H4 (cell line): ENCODE results near the gene ALOX12. TPM values are rescaled to one million over a fixed set of nuclear protein-coding genes. Genes with fewer than 3 reads are reported as not detected.

Experiments used
- DNase-seq: peaks from one replicate; pipeline ENCODE4 v3.0.0-alpha.2; 2015; ENCODE audit warnings: low spot score
- total RNA-seq: library from RNA; depleted of rRNA; stranded (reverse); fragments of >200 nt; shearing (Covaris generic); gene quantifications from 2 replicates; pipeline ENCODE4 v1.2.3, GENCODE V29; 2014

Gene ALOX12
- total RNA-seq, 1 experiment from 2014 or later = not detected

- DNase-seq = no peak
Measured at GRCh38 chr17:7001318-7001961, 5.6 kb downstream of the ALOX12 start.

GRCh38 chr17:7002288-7003047, 6.6 kb downstream of the ALOX12 start:
- DNase-seq = no peak

DNA sequence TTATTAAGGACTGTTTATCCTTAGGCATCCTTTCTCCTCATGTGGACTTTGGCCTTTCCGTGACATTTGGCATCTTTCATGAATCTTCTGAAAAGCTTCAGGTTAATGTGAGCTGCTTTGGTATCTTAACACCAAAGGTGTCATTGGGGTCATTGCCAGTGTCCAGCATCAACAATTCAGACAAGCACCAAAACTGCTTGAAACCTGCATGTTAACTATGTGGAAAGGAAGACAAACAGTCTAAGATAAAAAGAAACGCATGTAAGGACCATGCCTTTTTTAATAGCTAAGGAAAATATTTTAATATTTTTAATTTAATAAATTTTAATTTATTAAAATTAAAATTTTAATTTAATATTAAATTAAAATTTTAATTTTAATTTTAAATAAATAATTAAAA, 7.9 kb downstream of the ALOX12 start:
- DNase-seq = no peak

DNA sequence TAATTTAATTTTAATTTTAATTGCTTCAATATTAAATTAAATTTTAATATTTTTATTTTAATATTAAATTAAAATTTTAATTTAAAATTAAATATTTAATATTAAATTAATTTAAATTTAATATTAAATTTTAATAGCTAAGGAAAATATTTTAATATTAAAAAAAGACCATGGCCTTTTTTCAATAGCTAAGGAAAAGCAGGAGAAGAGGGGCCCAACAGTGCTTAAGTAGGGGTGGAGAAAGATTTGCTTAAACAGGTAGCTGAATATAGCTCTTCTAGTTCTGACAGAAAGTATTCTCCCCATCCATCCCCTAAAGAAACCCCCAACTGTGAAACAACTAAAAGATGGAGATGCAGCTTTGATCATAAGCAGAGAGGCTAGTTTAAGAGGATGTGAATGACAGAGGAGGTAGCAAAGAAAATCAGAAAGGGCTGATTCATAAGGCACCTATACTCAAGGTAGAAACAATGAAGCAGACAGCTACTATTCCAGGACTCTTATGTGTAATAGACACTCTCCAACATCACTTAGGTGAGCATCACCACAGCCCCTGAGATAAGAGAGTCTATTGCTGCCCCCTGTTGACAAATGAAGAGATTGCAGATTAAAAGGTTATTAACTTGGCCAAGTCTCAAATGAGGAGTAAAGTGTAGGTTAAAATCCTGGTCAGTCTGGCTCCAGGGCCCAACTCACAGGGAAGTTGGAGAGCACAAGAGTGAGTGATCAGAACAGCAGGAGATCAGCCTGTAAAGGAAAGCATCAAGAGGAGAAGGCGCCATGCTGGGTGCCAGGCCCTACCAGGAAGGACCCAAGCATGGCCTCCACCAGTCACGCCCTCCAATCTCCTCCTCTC, 8.8 kb downstream of the ALOX12 start:
- peak; percentile 48 for DNase-seq

DNA sequence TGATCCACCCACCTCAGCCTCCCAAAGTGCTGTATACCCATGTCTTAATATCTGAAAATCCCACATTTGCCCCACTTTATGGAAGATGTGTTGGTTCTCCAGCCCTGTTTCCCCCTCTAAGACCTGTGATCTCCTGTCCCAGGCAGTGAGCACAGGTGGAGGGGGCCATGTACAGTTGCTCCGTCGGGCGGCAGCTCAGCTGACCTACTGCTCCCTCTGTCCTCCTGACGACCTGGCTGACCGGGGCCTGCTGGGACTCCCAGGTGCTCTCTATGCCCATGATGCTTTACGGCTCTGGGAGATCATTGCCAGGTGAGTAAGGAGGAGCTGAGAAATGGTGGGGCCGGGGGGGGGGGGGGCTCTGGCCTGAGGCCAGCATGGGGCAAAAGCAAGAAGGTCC, 9.9 kb downstream of the ALOX12 start:
- DNase-seq = no peak

DNA sequence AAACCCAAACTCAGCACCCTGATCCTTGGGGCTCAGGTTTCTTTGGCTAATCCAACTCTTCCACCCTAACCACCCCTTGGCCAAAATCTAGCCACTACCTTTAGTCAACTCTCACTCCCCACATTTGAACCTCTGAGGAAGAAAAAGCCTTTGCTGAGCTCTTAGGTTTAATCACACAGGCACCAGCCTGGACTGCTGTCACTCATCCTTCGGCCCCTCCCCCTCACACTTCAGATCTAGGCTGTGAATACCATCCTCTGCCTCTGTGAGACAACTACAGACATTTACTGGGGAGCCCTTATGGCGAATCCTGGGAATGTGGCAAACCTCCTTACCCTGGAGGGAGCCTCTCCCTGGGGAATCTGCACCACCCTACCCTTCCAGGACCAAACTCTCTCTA, 11.3 kb downstream of the ALOX12 start:
- DNase-seq = no peak

DNA sequence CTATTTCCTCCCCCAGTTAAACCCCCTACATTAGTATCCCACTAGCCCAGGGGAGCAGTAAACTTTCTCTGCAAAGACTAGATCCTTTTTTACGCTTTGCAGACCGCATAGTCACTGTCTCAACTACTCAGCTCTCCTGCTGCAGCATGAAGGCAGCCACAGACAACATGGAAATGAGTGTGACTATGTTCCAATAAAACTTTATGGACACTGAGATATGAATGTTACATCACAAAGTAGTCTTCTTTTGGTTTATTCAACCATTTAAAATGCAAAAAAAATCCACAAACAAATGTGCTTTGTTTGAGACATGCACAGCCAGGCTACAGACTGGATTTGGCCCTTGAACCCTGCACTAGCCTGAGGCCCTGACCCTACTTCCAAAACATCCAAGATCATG, 14.7 kb downstream of the ALOX12 start:
- DNase-seq = no peak

GRCh38 chr17:7011415-7011814, 15.6 kb downstream of the ALOX12 start:
- no peak for DNase-seq

- DNase-seq = no peak
Measured at GRCh38 chr17:7011942-7012254, 16.0 kb downstream of the ALOX12 start.

DNA sequence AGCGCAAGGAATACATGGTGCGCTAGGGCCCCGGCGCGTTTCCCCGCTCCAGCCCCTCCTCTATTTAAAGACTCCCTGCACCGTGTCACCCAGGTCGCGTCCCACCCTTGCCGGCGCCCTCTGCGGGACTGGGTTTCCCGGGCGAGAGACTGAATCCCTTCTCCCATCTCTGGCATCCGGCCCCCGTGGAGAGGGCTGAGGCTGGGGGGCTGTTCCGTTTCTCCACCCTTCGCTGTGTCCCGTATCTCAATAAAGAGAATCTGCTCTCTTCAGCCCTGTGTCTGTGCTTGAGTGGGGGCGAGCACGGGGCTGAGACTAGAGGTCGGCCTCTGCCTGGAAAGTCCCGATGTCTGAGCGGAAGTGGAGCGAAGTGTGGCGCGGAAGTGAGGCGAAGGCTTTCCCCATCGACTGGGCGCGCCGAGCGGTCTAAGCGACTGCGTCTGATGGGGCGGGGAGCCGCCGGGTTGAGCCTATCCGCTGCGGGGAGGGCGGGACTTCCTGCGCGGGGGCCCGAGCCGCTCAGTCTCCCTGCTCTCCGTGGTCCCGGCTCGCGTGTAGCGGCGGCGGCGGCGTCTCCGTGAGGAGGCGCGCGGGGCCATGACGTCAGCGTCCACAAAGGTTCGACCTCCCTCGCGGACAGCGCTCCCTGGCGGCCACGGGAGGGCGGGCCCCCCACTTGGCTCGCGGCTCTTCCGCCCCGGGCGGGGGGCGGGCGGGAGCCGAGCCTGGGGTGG, 18.6 kb downstream of the ALOX12 start:
- DNase-seq = peak; percentile 92

DNA sequence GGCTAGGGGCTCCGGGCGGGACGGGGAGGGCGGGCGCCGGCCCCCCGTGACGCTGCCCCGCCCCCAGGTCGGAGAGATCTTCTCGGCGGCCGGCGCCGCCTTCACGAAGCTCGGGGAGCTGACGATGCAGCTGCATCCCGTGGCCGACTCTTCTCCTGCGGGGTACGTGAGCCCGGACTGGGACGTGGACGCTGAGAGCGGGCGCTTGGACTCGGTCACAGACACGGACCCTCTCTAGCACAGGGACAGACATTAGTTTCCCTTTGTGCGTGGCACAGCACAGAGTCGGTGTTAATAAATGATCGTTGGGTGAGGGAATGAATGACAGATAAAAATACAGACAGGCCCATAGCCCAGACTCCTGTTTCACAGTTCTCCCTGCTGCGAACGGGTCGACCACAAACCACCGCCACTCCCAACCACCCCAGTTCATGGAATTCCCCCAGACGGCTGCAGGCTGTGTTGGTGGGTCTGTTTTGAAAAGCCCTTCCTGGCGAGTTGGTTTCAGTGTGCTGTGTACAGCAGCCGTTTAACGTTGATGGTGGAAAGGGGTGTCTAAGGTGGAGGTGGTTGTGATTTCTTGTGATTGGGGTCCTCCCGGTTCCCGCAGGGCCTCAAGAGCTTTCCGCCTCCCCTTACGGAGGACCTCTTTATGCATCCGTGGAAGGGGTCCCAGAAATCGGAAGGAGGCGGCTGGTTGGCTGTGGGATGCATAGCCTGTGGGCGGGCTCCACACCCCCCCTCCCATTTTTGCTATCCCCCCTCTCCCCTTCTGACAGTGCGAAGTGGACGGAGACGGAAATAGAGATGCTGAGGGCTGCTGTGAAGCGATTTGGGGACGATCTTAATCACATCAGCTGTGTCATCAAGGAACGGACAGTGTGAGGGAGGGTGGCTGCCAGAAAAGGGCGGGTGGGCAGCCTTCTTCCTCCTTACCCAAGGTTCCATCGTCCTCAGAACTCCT, 19.4 kb downstream of the ALOX12 start:
- DNase-seq = no peak

GRCh38 chr17:7016418-7016817, 20.6 kb downstream of the ALOX12 start:
- DNase-seq = no peak

DNA sequence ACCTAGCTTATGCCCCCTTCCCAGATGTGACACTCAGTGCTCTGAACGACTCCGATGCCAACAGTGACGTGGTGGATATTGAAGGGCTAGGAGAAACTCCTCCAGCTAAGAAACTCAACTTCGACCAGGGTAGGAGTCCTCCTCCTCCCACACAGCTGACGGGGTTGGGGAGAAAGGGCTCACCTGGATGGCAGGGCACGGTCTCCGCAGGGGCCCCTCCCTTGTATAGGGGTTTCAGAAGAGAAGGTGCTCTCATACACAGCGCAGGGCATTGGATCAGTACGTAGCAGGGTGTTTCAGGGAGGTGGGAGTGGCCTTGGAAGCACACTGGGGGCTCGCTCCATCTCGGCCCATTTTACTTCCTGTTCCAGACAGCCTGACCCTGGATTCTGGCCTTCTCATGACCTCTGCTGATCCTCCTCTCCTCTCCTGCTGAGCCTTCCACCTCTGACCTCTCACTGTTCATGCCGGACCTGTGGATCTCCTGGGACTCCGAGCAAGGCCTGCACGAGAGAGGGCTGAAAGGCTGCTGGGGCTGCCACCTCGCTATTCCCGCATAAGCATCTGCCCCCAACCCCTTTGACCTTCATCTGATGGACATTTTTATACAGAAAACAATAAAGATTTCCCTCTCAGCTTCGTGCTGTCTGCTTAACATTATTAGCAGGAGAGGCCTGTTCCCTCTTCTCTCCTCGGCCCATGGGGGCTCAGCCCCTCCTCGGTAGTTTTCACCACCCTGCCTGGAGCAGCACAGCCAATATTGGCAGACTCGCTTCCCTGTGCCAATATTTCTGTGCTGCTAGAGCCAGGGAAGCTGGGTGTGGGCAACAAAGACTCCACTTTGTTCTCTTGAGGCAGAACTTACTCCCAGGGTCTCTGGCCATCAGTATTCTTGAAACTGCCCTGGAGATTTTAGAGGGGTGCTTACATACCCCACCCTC, 21.3 kb downstream of the ALOX12 start:
- DNase-seq = no peak

DNA sequence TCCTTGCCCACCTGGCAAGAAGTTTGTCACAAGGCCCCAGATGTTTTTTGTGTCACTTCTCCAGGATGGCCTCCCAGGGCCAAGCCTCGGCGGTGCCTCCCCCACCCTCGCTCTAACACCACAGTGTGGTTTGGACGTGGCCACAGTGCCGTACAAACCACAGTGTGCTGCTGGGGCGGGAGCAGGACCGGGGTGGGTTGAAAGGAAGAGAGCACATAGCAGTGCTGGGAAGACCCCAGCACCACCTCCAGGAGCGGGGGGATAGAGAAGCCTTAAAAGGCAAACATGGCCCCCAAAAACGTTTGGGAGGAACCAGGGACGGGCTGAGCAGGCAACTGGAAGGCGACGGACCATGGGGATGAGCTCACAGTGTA, 22.0 kb downstream of the ALOX12 start:
- no peak for DNase-seq

DNA sequence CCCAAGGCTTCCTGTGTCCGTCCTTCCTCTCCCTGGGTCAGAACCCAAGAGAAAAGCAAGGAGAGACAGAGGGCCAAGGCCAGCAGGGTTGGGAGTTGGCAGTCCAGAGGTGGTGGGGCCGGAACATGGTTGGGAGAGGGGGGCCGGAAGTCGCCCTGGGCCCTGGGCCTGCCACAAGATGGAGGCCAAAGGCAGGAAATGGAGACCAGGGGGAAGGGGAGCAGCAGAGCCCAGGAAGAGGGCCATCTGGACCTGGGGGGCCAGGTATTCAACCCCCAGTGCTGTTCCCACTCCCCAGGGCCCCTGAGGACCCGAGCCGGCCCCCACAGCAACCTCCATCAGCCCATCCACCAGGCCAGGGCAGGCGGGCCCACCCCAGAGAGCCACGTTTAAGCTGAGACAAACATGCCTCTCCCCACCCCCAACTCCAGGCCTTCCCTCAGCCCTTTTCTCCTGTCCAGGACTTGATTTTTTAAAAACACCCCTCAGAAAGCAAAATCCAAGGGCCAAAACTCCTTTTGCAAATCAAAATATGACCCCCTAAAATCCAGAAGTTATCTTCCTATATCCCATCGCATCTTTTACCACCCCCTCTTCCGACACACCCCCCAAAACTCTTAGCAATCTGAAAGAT, 22.6 kb downstream of the ALOX12 start:
- DNase-seq = no peak

GRCh38 chr17:7019367-7019766, 23.5 kb downstream of the ALOX12 start:
- DNase-seq = no peak

GRCh38 chr17:7019839-7020519, 24.1 kb downstream of the ALOX12 start:
- DNase-seq = peak; percentile 33

- DNase-seq = no peak
Measured at GRCh38 chr17:7020894-7021664, 25.2 kb downstream of the ALOX12 start.
